GM11168 (cell line): ENCODE results near the gene CDYL2.

Experiments used
- in situ Hi-C: fragments of 300-500 bp; cut with MboI; formaldehyde crosslinking; loops from one replicate; pipeline ENCODE4 v1.12.0; 2022; ENCODE audit warnings: low sequenced_read_pairs; ENCODE audit not compliant: unreplicated experiment

CDYL2 gene

GRCh38 chr16:80682421-80683070 is 121.9 kb downstream of the CDYL2 start:
- in situ Hi-C loops: no loop called here

GRCh38 chr16:80681436-80681835 is 123.0 kb downstream of the CDYL2 start:
- in situ Hi-C loops: no loop called here

- in situ Hi-C loops: no loop called here
Observed at GRCh38 chr16:80680839-80681238, 123.6 kb downstream of the CDYL2 start.

- in situ Hi-C loops: no loop called here
Observed at GRCh38 chr16:80680046-80680445, 124.4 kb downstream of the CDYL2 start.

GRCh38 chr16:80674884-80675283 is 129.5 kb downstream of the CDYL2 start:
- in situ Hi-C loops: no loop called here

- in situ Hi-C loops: no loop called here
Observed at GRCh38 chr16:80672379-80672778, 132.0 kb downstream of the CDYL2 start.

GRCh38 chr16:80671281-80671849 is 133.0 kb downstream of the CDYL2 start:
- in situ Hi-C loops: no loop called here

- in situ Hi-C loops: no loop called here
Observed at GRCh38 chr16:80670170-80670865, 134.1 kb downstream of the CDYL2 start.

GRCh38 chr16:80669673-80670072 is 134.7 kb downstream of the CDYL2 start:
- in situ Hi-C loops: no loop called here

GRCh38 chr16:80667925-80668324 is 136.5 kb downstream of the CDYL2 start:
- in situ Hi-C loops: no loop called here

- in situ Hi-C loops: no loop called here
Observed at GRCh38 chr16:80667251-80667560, 137.2 kb downstream of the CDYL2 start.

GRCh38 chr16:80666378-80667250 is 137.8 kb downstream of the CDYL2 start:
- in situ Hi-C loops: no loop called here

GRCh38 chr16:80665356-80665755 is 139.0 kb downstream of the CDYL2 start:
- in situ Hi-C loops: no loop called here

GRCh38 chr16:80664786-80665185 is 139.6 kb downstream of the CDYL2 start:
- in situ Hi-C loops: no loop called here

GRCh38 chr16:80664226-80664625 is 140.2 kb downstream of the CDYL2 start:
- in situ Hi-C loops: no loop called here

GRCh38 chr16:80663078-80663477 is 141.3 kb downstream of the CDYL2 start:
- in situ Hi-C loops: no loop called here

GRCh38 chr16:80659865-80660264 is 144.5 kb downstream of the CDYL2 start:
- in situ Hi-C loops: no loop called here

GRCh38 chr16:80656711-80657150 is 147.7 kb downstream of the CDYL2 start:
- in situ Hi-C loops: no loop called here

GRCh38 chr16:80656161-80656560 is 148.2 kb downstream of the CDYL2 start:
- in situ Hi-C loops: no loop called here

- in situ Hi-C loops: no loop called here
Observed at GRCh38 chr16:80655751-80656150, 148.6 kb downstream of the CDYL2 start.
